Chondrocyte (in vitro differentiated cells): ENCODE data around the gene FHL2. TPM values are rescaled to one million over a fixed set of nuclear protein-coding genes. Genes with fewer than 3 reads are reported as not detected.
"Not testable (repeated sequence)": the region's sequence is repeated elsewhere in the genome, so short reads cannot be mapped to it uniquely, and the experiment has no call there.

ENCODE experiments used
- DNase-seq: peaks from one replicate; pipeline ENCODE4 v3.0.0; 2021; ENCODE audit warnings: mixed read lengths, low spot score
- H3K27ac Mint-ChIP-seq: one replicate; pipeline ENCODE4 v1.8.0; 2021; ENCODE audit warnings: mild to moderate bottlenecking, moderate library complexity, mixed read lengths; ENCODE audit not compliant: unreplicated experiment
- H3K27me3 Mint-ChIP-seq: 2 replicates; pipeline ENCODE4 v1.8.0; 2021; ENCODE audit warnings: low read depth, mixed read lengths
- H3K36me3 Mint-ChIP-seq: 2 replicates; pipeline ENCODE4 v1.8.0; 2021; ENCODE audit warnings: low read depth, mixed read lengths
- H3K4me1 Mint-ChIP-seq: 2 replicates; pipeline ENCODE4 v1.8.0; 2021; ENCODE audit warnings: low read depth, mild to moderate bottlenecking, mixed read lengths
- H3K4me3 Mint-ChIP-seq: one replicate; pipeline ENCODE4 v1.8.0; 2021; ENCODE audit warnings: mild to moderate bottlenecking, moderate library complexity, mixed read lengths; ENCODE audit not compliant: unreplicated experiment
- H3K9me3 Mint-ChIP-seq: 2 replicates; pipeline ENCODE4 v1.8.0; 2021; ENCODE audit warnings: low read depth, mixed read lengths
- CTCF ChIP-seq: fragments of 200-600 bp; sonication (generic); IDR thresholded peaks from 2 replicates; pipeline ENCODE4 v1.5.0; 2021; ENCODE audit warnings: antibody characterized with exemption, mild to moderate bottlenecking, moderate library complexity
- total RNA-seq: library from RNA; stranded (reverse); gene quantifications from 3 replicates; pipeline ENCODE4 v1.2.1, GENCODE V29; 2021

The FHL2 gene
- total RNA-seq, 1 donor from 2014 or later = 104 TPM

GRCh38 chr2:105329561-105330495 lies 69.0 kb downstream of the FHL2 start, which contains the start of gene TGFBRAP1:
Gene TGFBRAP1, minus strand, starts transcription at chr2:105329735. Its CDS starts 21,434 bp downstream, at chr2:105308301.
- H3K27me3 Mint-ChIP-seq = no peaks in the 10 kb centered on the region
- H3K36me3 Mint-ChIP-seq = no peaks in the 10 kb centered on the region
- DNase-seq = no peak
- TF ChIP-seq CTCF = peak; percentile 33
- H3K27ac Mint-ChIP-seq = peak within 1 kb of the TSS; percentile 82
- peaks cover 39% of the 10 kb centered on the region for H3K4me1 Mint-ChIP-seq
- H3K9me3 Mint-ChIP-seq = no peaks in the 10 kb centered on the region
- H3K4me3 Mint-ChIP-seq = peak within 1 kb of the TSS; percentile 82

- no peaks in the 10 kb centered on the region for H3K27me3 Mint-ChIP-seq
- peaks cover 46% of the 10 kb centered on the region for H3K4me1 Mint-ChIP-seq
- H3K36me3 Mint-ChIP-seq = no peaks in the 10 kb centered on the region
- peak overlapping the region; percentile 82 for H3K4me3 Mint-ChIP-seq
- H3K9me3 Mint-ChIP-seq = no peaks in the 10 kb centered on the region
- DNase-seq = no peak
- peak overlapping the region; percentile 78 for H3K27ac Mint-ChIP-seq
- no peak for TF ChIP-seq CTCF
Observed at GRCh38 chr2:105329197-105329554, 69.7 kb downstream of the FHL2 start.

- no peak for DNase-seq
- no peak for TF ChIP-seq CTCF
- Mint-ChIP-seq H3K4me3 (peak overlapping the region; percentile 82), H3K4me1 (peaks cover 52% of the 10 kb centered on the region), H3K27ac (peak overlapping the region; percentile 78), H3K36me3 (no peaks in the 10 kb centered on the region), H3K9me3 (no peaks in the 10 kb centered on the region), H3K27me3 (no peaks in the 10 kb centered on the region)
Observed at GRCh38 chr2:105328281-105329196, 70.3 kb downstream of the FHL2 start.

GRCh38 chr2:105327690-105328089 lies 71.2 kb downstream of the FHL2 start:
- no peak overlapping the region for H3K4me3 Mint-ChIP-seq
- H3K27ac Mint-ChIP-seq = peak overlapping the region; percentile 29
- H3K4me1 Mint-ChIP-seq = peaks cover 61% of the 10 kb centered on the region
- no peak for TF ChIP-seq CTCF
- no peak for DNase-seq
- H3K27me3 Mint-ChIP-seq = no peaks in the 10 kb centered on the region
- no peaks in the 10 kb centered on the region for H3K9me3 Mint-ChIP-seq
- no peaks in the 10 kb centered on the region for H3K36me3 Mint-ChIP-seq

- not testable (repeated sequence) for H3K36me3 Mint-ChIP-seq, H3K4me3 Mint-ChIP-seq, H3K9me3 Mint-ChIP-seq, H3K27me3 Mint-ChIP-seq, DNase-seq
- Mint-ChIP-seq H3K27ac (peak overlapping the region; percentile 29), H3K4me1 (peaks cover 65% of the 10 kb centered on the region)
Observed at GRCh38 chr2:105327271-105327670, 71.6 kb downstream of the FHL2 start.
